ENCODE results near the gene TEAD1. TPM values are rescaled to one million over a fixed set of nuclear protein-coding genes. Genes with fewer than 3 reads are reported as not detected.

The TEAD1 gene
- total RNA-seq, 1 donor from 2014 or later, result 88.1 TPM

DNA sequence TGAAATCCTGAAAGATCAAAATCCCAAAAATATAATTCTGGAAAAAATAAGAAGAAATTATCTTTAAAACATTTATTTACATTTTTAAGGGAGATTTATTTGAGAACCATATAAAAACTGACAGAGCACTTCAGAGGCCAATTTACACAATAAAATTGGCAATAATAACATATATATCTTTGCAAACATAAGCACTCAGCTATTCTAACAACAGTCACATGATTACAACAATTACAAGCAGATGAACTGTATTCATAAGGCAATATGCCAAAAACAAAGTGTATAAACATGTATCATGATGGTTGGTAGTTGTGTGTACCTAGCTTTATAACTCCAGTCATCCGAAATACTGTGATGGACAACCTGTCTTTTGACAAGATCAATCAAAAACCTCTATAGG, 317.2 kb downstream of the TEAD1 start:
- DNase-seq (ENCODE audit: low read depth), result no peak
- H3K36me3 ChIP-seq (ENCODE audit: control insufficient read depth, insufficient read depth, low read length), result no peaks in the 10 kb centered on the region
- no peaks in the 10 kb centered on the region for H3K27me3 ChIP-seq (ENCODE audit: control insufficient read depth, insufficient read depth, low read length)
- TF ChIP-seq, protein P1, sequence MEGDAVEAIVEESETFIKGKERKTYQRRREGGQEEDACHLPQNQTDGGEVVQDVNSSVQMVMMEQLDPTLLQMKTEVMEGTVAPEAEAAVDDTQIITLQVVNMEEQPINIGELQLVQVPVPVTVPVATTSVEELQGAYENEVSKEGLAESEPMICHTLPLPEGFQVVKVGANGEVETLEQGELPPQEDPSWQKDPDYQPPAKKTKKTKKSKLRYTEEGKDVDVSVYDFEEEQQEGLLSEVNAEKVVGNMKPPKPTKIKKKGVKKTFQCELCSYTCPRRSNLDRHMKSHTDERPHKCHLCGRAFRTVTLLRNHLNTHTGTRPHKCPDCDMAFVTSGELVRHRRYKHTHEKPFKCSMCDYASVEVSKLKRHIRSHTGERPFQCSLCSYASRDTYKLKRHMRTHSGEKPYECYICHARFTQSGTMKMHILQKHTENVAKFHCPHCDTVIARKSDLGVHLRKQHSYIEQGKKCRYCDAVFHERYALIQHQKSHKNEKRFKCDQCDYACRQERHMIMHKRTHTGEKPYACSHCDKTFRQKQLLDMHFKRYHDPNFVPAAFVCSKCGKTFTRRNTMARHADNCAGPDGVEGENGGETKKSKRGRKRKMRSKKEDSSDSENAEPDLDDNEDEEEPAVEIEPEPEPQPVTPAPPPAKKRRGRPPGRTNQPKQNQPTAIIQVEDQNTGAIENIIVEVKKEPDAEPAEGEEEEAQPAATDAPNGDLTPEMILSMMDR (IDR thresholded peaks at IDR 0.05; ENCODE audit: insufficient read depth, low read length, poor library complexity, severe bottlenecking), result no peak
- H3K4me3 ChIP-seq (ENCODE audit: low read depth, low read length), result no peak overlapping the region

DNA sequence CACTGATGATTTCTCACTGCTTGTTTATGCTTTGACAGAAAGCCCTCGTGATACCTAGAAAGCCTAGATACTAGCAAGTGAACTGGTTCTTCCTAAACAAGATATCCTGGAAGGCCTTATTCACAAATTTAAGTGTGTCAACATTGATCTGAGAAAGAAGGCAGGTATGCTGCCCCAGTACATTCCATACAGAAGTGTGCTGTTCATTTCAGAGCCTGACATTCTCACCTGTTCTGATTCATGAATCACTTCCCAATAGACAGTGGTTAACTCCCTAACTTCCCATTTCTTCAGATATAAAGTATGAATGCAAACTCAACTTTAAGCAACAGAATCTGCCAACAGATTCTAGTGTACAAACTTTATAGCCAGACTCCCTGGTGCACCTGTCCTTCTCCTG, 319.4 kb downstream of the TEAD1 start:
- H3K4me3 ChIP-seq (ENCODE audit: low read depth, low read length), result no peak overlapping the region
- DNase-seq (ENCODE audit: low read depth), result no peak
- no peaks in the 10 kb centered on the region for H3K36me3 ChIP-seq (ENCODE audit: control insufficient read depth, insufficient read depth, low read length)
- H3K27me3 ChIP-seq (ENCODE audit: control insufficient read depth, insufficient read depth, low read length), result no peaks in the 10 kb centered on the region
- TF ChIP-seq, protein P1 (IDR thresholded peaks at IDR 0.05; ENCODE audit: insufficient read depth, low read length, poor library complexity, severe bottlenecking), result no peak
